HepG2 (cell line): Measurements from ENCODE around the gene ZNF275. TPM values are rescaled to one million over a fixed set of nuclear protein-coding genes. Genes with fewer than 3 reads are reported as not detected.

ENCODE experiments used
- AHDC1 ChIP-seq: sonication (generic); formaldehyde crosslinking; IDR thresholded peaks from 2 replicates; pipeline ENCODE4 v1.5.1; 2020; ENCODE audit warnings: mild to moderate bottlenecking, missing genetic modification reagents, borderline replicate concordance
- ARID2 ChIP-seq: sonication (generic); formaldehyde crosslinking; IDR thresholded peaks from 2 replicates; pipeline ENCODE4 v1.8.1; 2022; ENCODE audit warnings: mild to moderate bottlenecking, missing genetic modification reagents, borderline replicate concordance
- ATF7-NPFF ChIP-seq: sonication (generic); formaldehyde crosslinking; IDR thresholded peaks from 2 replicates; pipeline ENCODE4 v1.8.1; 2023; ENCODE audit warnings: mild to moderate bottlenecking, low read depth, missing genetic modification reagents, moderate library complexity
- EHMT2 ChIP-seq: fragments of 200-600 bp; sonication (generic); IDR thresholded peaks from 2 replicates; pipeline ENCODE4 v1.7.0; 2017; ENCODE audit warnings: antibody characterized with exemption, low read depth, low read length, borderline replicate concordance
- MIER2 ChIP-seq: IDR thresholded peaks from 2 replicates; pipeline ENCODE4 v1.6.1; 2016; ENCODE audit warnings: missing biosample characterization, missing genetic modification reagents
- SRF ChIP-seq: IDR thresholded peaks from 2 replicates; pipeline ENCODE4 v1.6.1; 2011; ENCODE audit warnings: mild to moderate bottlenecking, low read depth, low read length, moderate library complexity
- ZBTB40 ChIP-seq, 2 experiments: fragments of 450-650 bp in 1 of 2; sonication (generic) in 1 of 2; formaldehyde crosslinking in 1 of 2; IDR thresholded peaks; 2 replicates each; pipeline versions ENCODE4 v1.6.1 to v1.8.0; 2016 to 2022; ENCODE audit warnings: antibody characterized with exemption in 1 of 2, mild to moderate bottlenecking in 1 of 2, missing genetic modification reagents in 1 of 2
- ZMYM2 ChIP-seq: sonication (generic); formaldehyde crosslinking; IDR thresholded peaks from 2 replicates; pipeline ENCODE4 v1.8.0; 2022; ENCODE audit warnings: mild to moderate bottlenecking, missing genetic modification reagents
- ZNF615 ChIP-seq: sonication (generic); formaldehyde crosslinking; IDR thresholded peaks from 2 replicates; pipeline ENCODE4 v1.5.0; 2020; ENCODE audit warnings: mild to moderate bottlenecking, missing genetic modification reagents, borderline replicate concordance
- ZNF687 ChIP-seq: sonication (generic); formaldehyde crosslinking; IDR thresholded peaks from 2 replicates; pipeline ENCODE4 v1.5.1; 2020; ENCODE audit warnings: mild to moderate bottlenecking, missing genetic modification reagents, moderate library complexity
- polyA plus RNA-seq, 8 experiments: library from polyadenylated mRNA; depleted of rRNA in 3 of 8; stranded (reverse) in 7 of 8; unstranded in 1 of 8; fragments of >200 nt; fragmentation: Illumina TruSeq in 4 of 8; extraction: Trizol in 4 of 8; gene quantifications; 2 replicates each; pipeline versions ENCODE4 v1.2.1 to v1.2.3, GENCODE V29; 2011 to 2016; ENCODE audit warnings: low read depth in 4 of 8, missing spikeins in 1 of 8, mixed read lengths in 1 of 8; ENCODE audit not compliant: insufficient read depth in 1 of 8
- total RNA-seq, 5 experiments: library from RNA; depleted of rRNA; stranded (reverse); fragments of >200 nt; fragmentation: Illumina TruSeq; extraction: Trizol; gene quantifications; 2 replicates each; pipeline ENCODE4 v1.2.3, GENCODE V29; 2016; ENCODE audit warnings: low read depth in 1 of 5

ZNF275 gene
- total and polyA plus RNA-seq, 2 of the 13 experiments (the other 11 are each of a cell fraction or from before 2014, with no cell fraction given), result 6.4 to 11.8 TPM

GRCh38 chrX:153372949-153373348 is 39.0 kb downstream of the ZNF275 start (continued):
- TF ChIP-seq ZBTB40 (IDR thresholded peaks at IDR 0.05) (no peak), ZBTB40 (CRISPR knock-in tag; IDR thresholded peaks at IDR 0.05) (no peak), ZNF687 (no peak), ARID2 (CRISPR knock-in tag) (no peak), SRF (no peak), MIER2 (CRISPR knock-in tag) (no peak), ATF7-NPFF (CRISPR knock-in tag) (no peak), EHMT2 (no peak), AHDC1 (no peak), ZMYM2 (CRISPR knock-in tag) (no peak), ZNF615 (CRISPR knock-in tag) (no peak)
